UCSD-AML1 (cell line): ENCODE results near the gene YWHAG.
"Not testable (repeated sequence)": the region's sequence is repeated elsewhere in the genome, so short reads cannot be mapped to it uniquely, and the experiment has no call there.

Experiments used
- DNase-seq: peaks from one replicate; lab custom pipeline; 2025; ENCODE audit not compliant: unreplicated experiment; lab: John Stamatoyannopoulos, UW

YWHAG gene

DNA sequence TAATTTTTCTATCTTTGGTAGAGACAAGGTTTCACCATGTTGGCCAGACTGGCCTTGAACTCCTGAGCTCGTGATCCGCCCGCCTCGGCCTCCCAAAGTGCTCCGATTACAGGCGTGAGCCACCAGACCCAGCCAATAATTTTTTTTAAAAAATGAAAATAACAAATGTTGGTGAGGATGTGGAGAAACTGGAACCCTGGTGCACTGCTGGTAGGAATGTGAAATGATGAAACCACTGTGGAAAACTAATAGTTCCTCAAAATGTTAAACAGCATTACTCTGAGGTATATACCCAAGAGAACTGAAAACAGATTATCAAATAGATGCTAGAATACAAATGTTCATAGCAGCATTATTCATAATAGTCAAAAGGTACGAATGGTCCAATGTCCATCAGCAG is 23.0 kb upstream of the YWHAG start:
- DNase-seq: no peak

DNA sequence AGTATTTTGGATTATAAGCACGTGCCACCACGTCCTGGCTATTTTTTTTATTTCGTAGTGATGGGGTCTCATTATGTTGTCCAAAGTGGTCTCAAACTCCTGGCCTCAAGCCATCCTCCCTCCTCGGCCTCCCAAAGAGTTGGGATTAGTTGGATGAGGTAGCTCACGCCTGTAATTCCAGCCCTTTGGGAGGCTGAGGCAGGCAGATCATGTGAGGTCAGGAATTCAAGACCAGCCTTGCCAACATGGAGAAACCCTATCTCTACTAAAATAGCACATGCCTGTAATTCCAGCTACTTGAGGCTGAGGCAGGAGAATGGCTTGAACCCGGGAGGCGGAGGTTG is 21.8 kb upstream of the YWHAG start:
- DNase-seq: no peak

DNA sequence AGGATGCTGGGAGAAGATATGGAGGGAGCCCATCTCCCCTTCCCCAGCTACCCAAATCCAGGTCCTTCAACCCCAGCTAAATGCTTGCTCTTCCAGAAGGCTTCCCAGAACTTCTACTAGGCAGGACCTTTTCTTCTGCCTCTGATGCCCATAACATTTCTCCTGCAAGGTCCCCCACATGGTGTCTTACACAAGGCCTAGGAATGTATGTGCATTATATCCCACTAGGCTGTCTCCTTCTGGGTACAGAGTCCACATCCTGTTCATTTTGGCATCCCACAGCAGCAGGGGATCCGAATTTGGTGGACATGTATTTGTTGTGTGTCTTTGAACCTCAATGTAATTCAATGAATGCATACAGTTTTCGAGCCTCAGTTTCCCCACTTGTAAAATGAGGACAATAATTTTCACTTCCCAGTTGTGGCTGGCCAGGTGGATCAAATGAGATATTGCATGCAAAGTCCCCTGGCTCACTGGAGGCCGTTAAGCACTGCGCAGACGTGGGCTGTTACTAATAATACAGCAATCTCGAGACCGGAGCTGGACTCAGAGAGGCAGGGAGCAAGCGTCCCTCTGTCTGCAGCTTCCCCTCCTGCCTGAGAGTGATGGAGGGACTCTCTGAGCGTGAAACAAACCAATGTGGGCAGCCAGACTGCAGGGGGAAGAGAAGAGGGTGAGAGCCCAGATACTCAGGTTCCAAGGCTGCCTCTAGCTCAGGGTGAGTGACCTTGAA is 18.6 kb upstream of the YWHAG start:
- DNase-seq: no peak

DNA sequence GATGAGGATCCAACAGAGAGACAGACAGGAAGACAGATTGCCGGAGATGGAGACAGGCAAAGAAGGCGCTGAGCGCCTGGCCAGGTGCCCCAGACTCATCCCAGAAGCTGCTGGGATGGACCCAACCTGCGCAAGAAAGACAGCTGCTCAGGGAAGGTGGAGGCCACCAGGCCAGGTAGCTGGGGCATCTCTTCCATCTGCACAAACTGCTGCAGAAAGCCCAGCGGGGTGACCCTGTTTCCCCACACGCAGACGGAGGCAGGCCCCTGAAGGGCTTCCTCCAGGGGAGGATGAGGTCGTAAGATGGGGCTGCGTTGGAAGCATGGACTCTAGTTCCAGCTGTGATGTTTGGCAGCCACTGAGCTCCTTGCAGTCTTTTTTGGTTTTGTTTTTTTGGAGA is 16.5 kb upstream of the YWHAG start:
- no peak for DNase-seq

DNA sequence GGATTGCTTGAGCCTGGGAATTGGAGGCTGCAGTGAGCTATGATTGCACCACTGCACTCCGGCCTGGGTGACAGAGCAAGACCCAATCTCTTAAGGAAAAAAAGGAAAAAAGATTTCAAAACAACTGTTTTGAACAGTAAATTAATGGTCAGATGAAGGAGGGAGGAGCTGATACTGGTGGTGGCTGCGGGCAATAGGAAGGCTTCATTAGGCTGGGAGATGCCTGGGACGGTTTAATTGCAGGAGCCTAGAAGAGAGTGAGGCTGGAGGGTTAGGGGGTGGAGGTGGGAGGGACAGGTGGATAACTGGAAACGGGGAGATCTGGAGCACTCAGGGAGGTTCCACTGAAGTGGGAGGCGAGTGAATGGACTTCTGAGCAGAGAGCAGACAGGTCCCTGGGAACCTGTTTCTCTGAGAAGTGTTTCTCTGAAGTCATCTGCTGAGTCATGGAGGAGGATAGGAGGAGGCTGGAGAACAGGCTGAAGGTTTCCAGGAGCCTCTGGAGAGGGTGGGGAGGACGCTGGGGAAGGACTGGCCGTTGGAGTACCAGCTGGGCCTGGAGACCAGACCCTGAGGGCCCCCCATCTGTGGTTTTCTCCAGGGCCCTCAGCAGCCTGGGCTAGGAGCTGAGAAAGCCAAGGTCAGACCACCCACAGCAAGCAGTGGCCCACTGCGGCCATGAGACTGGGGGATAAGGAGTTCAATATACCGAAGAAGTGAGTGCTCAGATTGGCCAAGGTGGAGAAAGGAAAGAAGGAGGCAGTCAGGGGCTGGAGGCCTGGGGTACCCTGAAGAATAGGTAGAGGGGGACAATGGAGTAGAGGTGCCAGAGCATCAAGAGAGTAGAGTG is 14.4 kb upstream of the YWHAG start:
- peak; percentile 19 for DNase-seq

DNA sequence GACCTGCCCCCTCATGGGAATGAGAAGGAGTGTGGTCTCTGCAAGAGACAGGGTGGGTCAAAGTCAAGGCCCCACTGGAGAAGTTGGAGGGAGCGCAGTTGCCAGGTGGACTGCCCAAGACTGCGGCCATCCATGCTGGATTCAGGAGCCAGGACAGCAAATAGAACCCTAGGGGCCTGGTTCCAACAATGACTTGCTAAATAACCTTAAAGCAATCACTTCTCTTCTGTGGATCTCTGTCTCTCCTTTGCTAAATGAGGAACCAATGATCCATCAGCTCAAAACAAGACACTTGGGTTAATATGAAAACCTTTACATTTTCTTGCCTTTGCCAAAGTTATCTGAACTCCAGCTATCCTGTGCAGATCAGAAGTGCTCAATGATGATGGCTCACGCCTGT is 12.6 kb upstream of the YWHAG start:
- DNase-seq: no peak

DNA sequence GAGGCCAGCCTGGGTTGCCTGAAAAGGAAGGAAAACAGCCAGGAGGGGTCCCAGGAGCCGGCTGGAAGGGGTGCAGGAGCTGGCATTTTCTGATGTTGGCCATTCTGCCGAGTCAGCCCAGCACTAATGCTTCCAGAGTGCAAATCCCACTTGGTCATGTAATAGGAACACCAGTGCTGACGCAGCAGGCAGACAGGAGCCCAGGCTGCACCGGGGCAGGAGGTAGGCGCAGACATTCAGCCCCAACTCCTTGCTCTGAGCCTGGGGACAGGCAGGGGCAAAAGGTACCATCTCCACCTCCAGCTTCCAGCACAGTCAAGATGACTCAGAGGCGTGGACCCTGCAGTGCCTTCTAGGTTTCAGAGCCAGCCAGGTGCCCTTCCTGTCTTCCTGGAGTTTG is 10.2 kb upstream of the YWHAG start:
- no peak for DNase-seq

DNA sequence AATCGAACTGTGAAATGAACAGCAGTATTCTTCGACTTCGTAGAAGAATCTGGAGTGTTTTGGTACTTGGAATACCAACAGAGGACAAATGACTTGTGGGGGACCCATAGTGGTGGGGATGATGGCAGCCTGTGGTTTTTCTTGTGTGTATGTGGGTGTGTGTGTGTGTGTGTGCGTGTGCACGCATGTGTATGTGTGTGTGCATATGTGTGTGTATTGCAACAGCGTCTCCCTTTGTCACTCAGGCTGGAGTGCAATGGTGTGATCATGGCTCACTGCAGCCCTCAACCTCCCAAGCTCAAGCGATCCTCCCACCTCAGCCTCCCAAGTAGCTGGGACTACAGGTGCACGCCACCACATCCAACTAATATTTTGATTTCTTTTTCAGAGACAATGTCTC is 9.4 kb upstream of the YWHAG start:
- DNase-seq: no peak

DNA sequence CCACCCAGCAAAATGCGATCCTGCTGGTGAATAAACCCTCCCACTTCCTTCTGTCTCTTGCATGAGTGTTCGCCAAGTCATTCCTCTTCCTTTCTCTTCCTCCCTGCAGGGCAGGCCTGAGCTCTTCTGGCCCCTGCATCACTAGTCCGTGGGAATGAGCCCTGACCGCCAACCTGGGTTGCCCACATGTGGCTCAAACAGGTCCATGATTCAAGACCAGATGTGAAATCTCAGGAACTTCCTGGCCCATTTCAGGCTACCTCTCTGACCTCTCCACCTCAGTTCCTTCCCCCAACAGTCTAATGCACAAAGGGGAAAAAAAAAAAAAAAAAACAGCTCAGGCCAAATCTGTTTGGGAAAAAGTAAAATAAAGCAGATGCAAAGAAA is 5.4 kb upstream of the YWHAG start:
- DNase-seq: peak; percentile 37

DNA sequence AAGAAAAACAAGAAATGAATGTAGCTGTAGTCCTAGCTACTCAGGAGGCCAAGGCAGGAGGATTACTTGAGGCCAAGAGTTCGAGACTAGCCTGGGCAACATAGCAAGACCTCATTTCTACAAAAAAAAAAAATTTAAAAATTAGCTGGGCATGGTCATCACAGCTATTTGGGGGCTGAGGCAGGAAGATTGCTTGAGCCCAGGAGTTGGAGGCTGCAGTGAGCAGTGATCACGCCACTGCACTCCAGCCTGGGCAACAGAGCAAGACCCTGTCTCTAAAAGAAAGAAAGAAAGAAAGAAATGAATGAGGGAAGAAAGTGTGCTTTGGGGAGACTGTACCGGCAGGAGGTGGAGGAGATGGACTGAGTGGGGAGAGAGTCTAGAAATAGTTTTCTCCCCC is 5.0 kb upstream of the YWHAG start:
- not testable (repeated sequence) for DNase-seq

DNA sequence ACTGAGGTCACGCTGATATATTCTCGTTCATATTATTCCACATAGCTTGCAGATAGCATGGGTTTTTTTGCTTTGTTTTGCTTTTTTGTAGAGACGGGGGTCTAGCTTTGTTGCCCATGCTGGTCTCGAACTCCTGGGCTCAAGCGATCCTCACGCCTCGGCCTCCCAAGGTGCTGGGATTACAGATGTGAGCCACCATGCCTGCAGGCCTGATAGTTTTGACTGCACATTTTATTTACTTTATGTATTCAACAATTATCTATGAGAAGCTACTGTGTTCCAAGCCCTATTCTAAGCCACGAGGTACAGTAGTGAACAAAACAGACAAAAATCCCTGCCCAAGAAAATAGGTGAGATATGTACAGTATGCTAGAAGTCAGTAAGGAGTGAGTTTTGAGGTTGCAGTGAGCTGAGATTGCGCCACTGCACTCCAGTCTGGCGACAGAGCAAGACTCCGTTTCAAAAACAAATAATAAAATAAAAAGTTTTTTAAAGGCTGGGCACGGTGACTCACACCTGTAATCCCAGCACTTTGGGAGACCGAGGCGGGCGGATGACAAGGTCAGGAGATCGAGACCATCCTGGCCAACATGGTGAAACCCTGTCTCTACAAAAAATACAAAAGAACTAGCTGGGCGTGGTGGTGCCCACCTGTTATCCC is 1.3 kb upstream of the YWHAG start:
- DNase-seq: no peak

DNA sequence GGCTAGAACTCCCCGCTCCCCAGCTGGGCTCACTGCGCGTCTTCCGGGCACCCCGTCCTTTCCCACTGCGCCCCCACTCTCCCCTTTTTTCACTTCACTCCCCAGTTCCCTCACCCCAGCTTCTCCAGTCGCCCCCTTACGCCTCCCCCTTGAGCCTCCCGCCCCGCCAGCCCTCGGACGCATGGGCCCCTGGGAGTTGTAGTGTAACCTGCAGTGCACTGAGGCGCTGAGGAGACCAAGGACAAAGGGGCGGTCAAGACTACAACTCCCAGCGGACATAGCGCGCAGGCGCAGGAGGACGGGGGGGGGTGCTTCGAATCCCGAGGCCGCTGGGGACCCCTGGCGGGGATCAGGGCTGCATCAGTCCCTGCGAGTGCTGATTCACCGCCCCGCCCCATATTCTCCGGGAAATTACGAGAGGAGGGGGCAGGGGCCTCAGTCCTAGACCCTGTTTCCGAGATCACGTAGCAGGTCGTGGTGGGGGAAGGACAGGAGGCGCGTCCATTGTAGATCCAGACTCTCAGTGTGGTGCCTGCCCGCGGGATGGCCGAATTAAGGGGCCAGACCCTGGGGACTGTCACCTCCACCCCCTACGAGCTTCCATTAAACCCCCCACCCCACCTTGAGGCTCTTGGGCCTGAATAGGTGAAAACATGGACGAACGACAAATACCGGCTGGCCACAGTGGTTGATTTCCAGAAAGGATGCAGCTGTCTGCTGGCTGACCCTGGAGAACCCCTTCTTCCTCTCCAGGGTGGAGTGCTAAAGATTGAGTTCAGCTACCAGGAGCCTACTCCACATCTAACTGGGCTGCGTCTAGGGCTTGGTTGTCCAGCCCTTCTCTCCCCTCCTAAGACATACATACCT is 553 bp upstream of the YWHAG start:
- DNase-seq: peak; percentile 95

DNA sequence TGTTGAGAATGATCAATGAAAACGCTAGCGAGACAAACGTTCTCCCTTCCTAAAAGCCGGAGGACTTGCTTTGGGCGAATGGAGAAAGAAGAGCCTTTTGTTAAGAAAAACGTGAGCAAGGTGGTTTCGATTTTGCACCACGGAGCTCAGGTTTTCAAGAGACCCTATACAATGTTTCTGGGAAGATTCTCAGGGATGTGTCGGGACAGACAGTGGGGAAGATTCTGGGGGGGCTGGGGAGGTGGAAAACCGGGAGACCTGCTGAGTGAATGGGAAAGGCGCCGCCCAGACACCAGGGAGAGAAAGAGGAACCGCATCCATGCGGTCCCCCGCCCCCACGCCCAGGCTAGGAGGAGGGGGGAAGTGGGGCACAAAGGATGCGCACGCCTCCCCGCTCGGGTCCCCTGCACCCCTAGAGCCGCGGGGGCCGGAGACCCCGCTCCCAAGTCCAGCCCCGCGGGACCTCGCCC is 745 bp downstream of the YWHAG start:
- peak; percentile 50 for DNase-seq

DNA sequence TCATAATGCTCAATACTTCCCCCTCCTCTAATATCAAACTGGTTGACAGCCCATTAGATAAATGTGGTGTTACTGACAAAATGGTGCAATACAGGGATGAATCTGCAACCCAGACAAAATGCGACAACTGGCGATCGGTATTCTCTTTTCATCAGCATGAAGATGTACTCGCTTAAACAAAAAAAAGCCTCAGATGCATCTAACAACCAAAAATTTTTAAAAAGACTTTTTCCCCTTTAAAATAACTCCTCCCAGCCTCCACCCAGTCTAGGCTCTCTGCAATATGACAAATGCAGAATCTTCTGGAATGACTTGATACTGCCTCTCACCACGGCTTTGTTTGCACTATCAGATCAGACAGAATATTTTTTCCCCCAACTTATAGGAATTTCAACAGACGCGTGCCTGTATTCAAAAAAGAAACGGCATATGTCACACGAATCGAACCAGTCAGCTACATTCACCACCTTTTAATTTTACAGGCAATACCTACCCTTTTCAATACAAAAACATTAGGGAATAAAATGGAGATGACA is 1.2 kb downstream of the YWHAG start:
- no peak for DNase-seq

DNA sequence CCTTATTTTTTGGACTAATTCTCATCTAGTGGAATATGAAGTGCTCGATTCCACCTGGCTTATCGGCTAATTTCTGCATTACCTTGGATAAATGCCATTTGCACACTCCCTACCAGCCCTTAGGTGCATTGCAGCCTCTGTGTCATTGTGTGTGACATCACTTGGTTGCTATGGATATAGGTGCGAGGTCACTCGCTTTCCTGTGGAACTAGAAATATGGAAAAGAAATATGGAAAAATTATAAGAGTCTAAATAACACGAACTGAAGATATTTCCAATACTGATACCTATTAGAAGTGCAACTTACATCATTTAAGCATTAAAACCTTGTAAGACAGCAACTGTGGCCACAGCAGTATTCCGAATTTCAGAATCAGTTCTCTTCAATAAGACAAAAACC is 2.0 kb downstream of the YWHAG start:
- no peak for DNase-seq

DNA sequence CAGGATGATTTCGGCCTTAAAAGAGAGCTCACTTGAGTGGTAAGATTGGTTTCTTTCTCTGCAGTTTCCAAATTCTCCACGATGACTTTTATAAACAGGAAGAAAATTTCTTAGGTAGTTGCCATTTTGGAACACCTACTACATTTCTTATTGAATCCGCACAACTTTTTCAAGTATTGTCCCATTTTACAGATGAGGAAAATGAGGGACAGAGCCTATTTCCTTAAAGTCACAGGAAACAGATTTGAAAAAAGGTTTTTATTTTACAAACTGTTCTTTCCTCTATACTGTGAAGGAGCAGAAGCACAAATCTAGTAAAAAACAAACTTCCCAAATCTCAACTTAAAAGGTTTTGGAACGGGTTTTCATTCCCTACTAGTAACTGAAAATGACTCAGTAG is 2.7 kb downstream of the YWHAG start:
- no peak for DNase-seq

DNA sequence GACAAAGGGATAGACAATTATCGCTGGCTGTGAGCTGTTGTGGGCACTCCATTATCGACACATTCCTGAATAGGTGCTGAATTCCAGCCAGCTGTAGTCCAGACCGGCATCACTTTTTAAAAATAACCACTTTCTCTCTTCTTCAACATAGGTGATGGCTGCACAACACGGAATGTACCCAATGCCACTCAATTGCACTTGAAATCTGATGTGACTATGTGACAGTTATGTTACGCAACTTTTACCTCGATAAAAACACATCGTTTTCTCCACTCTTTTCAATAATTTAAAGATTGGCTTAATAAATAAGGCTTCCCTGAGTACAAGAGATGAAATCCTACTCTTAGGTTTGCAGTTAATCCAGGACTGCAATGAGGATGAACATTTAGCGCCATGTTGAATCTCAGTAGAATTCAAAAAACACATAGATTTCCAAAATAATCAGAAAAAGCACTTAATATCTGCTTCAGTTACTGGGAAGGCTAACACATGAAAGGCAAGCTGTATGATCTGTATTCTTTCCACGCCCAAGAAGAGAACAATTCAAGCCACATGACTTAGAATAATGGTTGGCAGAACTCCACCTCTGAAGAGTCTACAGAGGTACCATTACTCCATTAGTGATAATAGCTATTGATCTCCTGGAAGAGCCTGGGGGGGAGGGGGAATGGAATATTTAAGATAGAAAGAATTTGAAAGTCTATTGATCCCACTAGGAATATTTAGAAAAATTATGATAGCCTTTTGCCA is 3.6 kb downstream of the YWHAG start:
- DNase-seq: no peak

DNA sequence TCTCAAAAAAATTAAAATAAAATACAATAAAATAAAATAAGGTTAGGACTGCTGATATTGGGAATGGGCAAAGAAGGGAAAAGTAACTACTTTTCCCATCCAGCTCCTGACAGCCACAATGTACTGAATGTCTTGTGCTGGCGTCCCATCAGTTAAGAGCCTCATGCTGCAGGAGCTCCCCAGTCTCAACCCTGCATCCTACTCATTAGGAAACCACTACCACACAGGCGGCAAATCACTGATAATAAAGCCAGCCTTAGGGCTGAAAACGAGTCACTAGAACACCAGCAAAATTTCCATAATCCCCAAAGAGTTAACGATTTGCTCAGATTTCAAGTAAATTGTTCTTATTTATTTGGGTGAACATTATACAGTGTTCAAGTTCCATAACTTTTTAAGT is 4.3 kb downstream of the YWHAG start:
- no peak for DNase-seq

DNA sequence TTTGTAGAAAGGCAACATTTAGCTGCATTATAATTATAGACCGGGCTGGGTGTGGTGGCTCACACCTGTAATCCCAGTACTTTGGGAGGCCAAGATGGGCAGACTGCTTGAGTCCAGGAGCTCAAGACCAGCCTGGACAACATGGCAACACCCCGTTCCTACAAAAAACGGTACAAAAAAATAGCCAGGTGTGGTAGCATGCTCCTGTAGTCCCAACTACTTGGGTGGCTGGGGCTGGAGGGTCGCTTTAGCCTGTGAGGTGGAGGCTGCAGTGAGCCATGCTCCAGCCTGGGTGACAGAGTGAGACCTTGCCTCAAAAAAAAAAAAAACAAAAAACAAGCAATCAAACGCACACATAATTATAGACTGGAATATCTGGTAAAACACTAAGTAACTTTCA is 5.0 kb downstream of the YWHAG start:
- no peak for DNase-seq

DNA sequence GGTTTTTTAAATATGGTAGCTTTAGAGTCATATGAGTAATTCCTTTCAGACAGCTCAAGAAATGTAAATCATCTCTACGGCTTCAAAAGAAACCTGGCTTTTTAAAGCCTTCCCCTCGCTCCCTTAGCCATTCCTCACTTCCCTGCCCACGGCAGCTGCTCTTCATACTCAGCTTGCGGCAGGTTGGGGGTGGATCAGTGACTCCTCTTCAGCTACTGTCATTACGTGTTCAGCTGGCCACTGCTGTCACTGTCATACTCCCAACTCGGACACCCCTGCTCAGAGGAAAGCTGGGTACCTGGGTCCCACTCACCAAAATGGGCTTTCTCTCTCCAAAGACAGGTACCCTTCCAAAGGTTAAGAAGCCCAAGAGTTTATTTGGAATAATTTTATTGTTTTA is 6.6 kb downstream of the YWHAG start:
- DNase-seq: no peak
